H1 (cell line): ENCODE results near the gene SLC25A48. TPM values are rescaled to one million over a fixed set of nuclear protein-coding genes. Genes with fewer than 3 reads are reported as not detected.
A peak's percentile ranks its signal among the peaks of the same experiment; 100 is the strongest.

Source experiments
- CTCF ChIA-PET: fragments of 300-600 bp; sonication (Branson Sonifier 250); formaldehyde crosslinking; loops from one replicate; lab custom pipeline; 2021; ENCODE audit not compliant: partially characterized antibody; lab: Charles Lee
- POLR2A ChIA-PET: fragments of 300-600 bp; sonication (Branson Sonifier 250); formaldehyde crosslinking; loops from one replicate; lab custom pipeline; 2021; ENCODE audit warnings: inconsistent platforms; ENCODE audit not compliant: partially characterized antibody; lab: Charles Lee
- DNase-seq, 2 experiments: peaks; one replicate each; pipeline versions ENCODE4 v3.0.0 to v3.0.0-alpha.2; 2010 to 2022; ENCODE audit warnings: low spot score in 2 of 2, low read depth in 1 of 2, mixed read lengths in 1 of 2
- FAIRE-seq: peaks from 2 replicates; lab custom pipeline; 2011; peaks lifted over from hg19 to GRCh38; lab: Jason Lieb, UNC
- H2AFZ ChIP-seq: 2 replicates; pipeline ENCODE4 v1.8.1; 2012; ENCODE audit warnings: low read length, inconsistent platforms
- H2AK5ac ChIP-seq: 2 replicates; pipeline ENCODE4 v1.6.1; 2013; ENCODE audit warnings: low read depth, low read length
- H2BK120ac ChIP-seq: replicated peaks from 2 replicates; pipeline ENCODE3; 2013; ENCODE audit warnings: low read depth, low read length, inconsistent platforms
- H2BK12ac ChIP-seq: 2 replicates; pipeline ENCODE4 v1.6.1; 2013; ENCODE audit warnings: low read depth, low read length
- H2BK15ac ChIP-seq: 2 replicates; pipeline ENCODE4 v1.6.1; 2013; ENCODE audit warnings: low read length
- H2BK20ac ChIP-seq: 2 replicates; pipeline ENCODE4 v1.6.1; 2013; ENCODE audit warnings: low read length
- H2BK5ac ChIP-seq: 2 replicates; pipeline ENCODE4 v1.6.1; 2013; ENCODE audit warnings: low read depth, low read length
- H3K14ac ChIP-seq: 2 replicates; pipeline ENCODE4 v1.6.1; 2013; ENCODE audit warnings: inconsistent platforms; ENCODE audit not compliant: insufficient read length
- H3K18ac ChIP-seq: 2 replicates; pipeline ENCODE4 v1.6.1; 2013; ENCODE audit warnings: low read length; ENCODE audit errors: extremely low read depth
- H3K23ac ChIP-seq: 2 replicates; pipeline ENCODE4 v1.6.1; 2013; ENCODE audit warnings: inconsistent platforms; ENCODE audit not compliant: insufficient read length
- H3K23me2 ChIP-seq: 2 replicates; pipeline ENCODE4 v1.6.1; 2013; ENCODE audit warnings: low read depth, low read length
- H3K27ac ChIP-seq: 2 replicates; pipeline ENCODE4 v1.6.1; 2011; ENCODE audit warnings: low read depth, low read length, inconsistent platforms
- H3K27me3 ChIP-seq, 4 experiments: replicated peaks in 1 of 4; 1 replicate in 1 of 4; 2 replicates in 3 of 4; pipeline versions ENCODE4 v1.6.1 to v1.8.1; 2011 to 2013; ENCODE audit warnings: low read length in 3 of 4, mild to moderate bottlenecking in 3 of 4, inconsistent platforms in 2 of 4, mixed read lengths in 2 of 4, moderate library complexity in 1 of 4; ENCODE audit not compliant: control insufficient read depth in 3 of 4, insufficient read depth in 3 of 4; ENCODE audit errors: extremely low read depth in 1 of 4
- H3K36me3 ChIP-seq, 4 experiments: 2 replicates each; pipeline versions ENCODE4 v1.6.1 to v1.8.1; 2011 to 2013; ENCODE audit warnings: mild to moderate bottlenecking in 4 of 4, low read length in 3 of 4, moderate library complexity in 2 of 4, control low read depth in 1 of 4, inconsistent platforms in 1 of 4; ENCODE audit not compliant: insufficient read depth in 4 of 4, control insufficient read depth in 2 of 4
- H3K4ac ChIP-seq: replicated peaks from 2 replicates; pipeline ENCODE3; 2013; ENCODE audit warnings: low read length, low read depth, mixed read lengths, inconsistent platforms; ENCODE audit not compliant: insufficient read length
- H3K4me1 ChIP-seq, 4 experiments: replicated peaks in 1 of 4; 1 replicate in 1 of 4; 2 replicates in 3 of 4; pipeline versions ENCODE4 v1.6.1 to v1.8.1; 2011 to 2013; ENCODE audit warnings: low read length in 3 of 4, inconsistent platforms in 2 of 4, mixed read lengths in 1 of 4; ENCODE audit not compliant: insufficient read depth in 4 of 4, control insufficient read depth in 3 of 4
- H3K4me2 ChIP-seq, 2 experiments: 2 replicates each; pipeline versions ENCODE4 v1.6.1 to v1.8.1; 2011 to 2013; ENCODE audit warnings: low read depth in 2 of 2, low read length in 2 of 2, control low read depth in 1 of 2, inconsistent platforms in 1 of 2, mild to moderate bottlenecking in 1 of 2; ENCODE audit not compliant: insufficient read depth in 1 of 2
- H3K4me3 ChIP-seq, 4 experiments: fragments of 200-600, 300-600 bp in 1 of 4; sonication (generic), shearing (Covaris generic), sonication (Bioruptor Twin) in 1 of 4; 2 replicates each; pipeline versions ENCODE4 v1.5.1 to v1.8.1; 2011 to 2016; ENCODE audit warnings: low read length in 4 of 4, low read depth in 3 of 4, control low read depth in 2 of 4, inconsistent platforms in 2 of 4, mild to moderate bottlenecking in 2 of 4, mixed read lengths in 1 of 4, moderate library complexity in 1 of 4; ENCODE audit not compliant: insufficient read depth in 2 of 4; ENCODE audit errors: extremely low read depth in 1 of 4
- H3K56ac ChIP-seq: replicated peaks from 2 replicates; pipeline ENCODE3; 2013; ENCODE audit warnings: low read depth, mild to moderate bottlenecking, mixed read lengths, low read length, inconsistent platforms; ENCODE audit not compliant: insufficient read length
- H3K79me1 ChIP-seq: 2 replicates; pipeline ENCODE4 v1.6.1; 2013; ENCODE audit warnings: low read depth, low read length, control low read depth
- H3K79me2 ChIP-seq, 2 experiments: 2 replicates each; pipeline versions ENCODE4 v1.6.1 to v1.8.1; 2012 to 2013; ENCODE audit warnings: low read length in 2 of 2, mild to moderate bottlenecking in 2 of 2, inconsistent platforms in 1 of 2; ENCODE audit not compliant: insufficient read depth in 2 of 2, control insufficient read depth in 1 of 2
- H3K9ac ChIP-seq, 4 experiments: replicated peaks in 1 of 4; 1 replicate in 1 of 4; 2 replicates in 3 of 4; pipeline versions ENCODE4 v1.6.1 to v1.8.1; 2011 to 2013; ENCODE audit warnings: low read depth in 3 of 4, low read length in 3 of 4, control low read depth in 2 of 4, mild to moderate bottlenecking in 2 of 4, moderate library complexity in 2 of 4, inconsistent platforms in 1 of 4; ENCODE audit errors: extremely low read depth in 1 of 4
- H3K9me3 ChIP-seq, 2 experiments: 2 replicates each; pipeline versions ENCODE4 v1.6.1 to v1.8.1; 2012 to 2013; ENCODE audit warnings: mild to moderate bottlenecking in 2 of 2, moderate library complexity in 2 of 2, control low read depth in 1 of 2, inconsistent platforms in 1 of 2, low read depth in 1 of 2, low read length in 1 of 2, mixed read lengths in 1 of 2; ENCODE audit not compliant: insufficient read depth in 2 of 2
- H4K20me1 ChIP-seq, 2 experiments: replicated peaks in 1 of 2; 2 replicates each; pipeline versions ENCODE3 to v1.8.1; 2011 to 2013; ENCODE audit warnings: inconsistent platforms in 2 of 2, low read length in 2 of 2, mild to moderate bottlenecking in 1 of 2; ENCODE audit not compliant: insufficient read depth in 2 of 2, control insufficient read depth in 1 of 2
- H4K5ac ChIP-seq: 2 replicates; pipeline ENCODE4 v1.6.1; 2013; ENCODE audit warnings: low read length, low read depth, mixed read lengths, inconsistent platforms; ENCODE audit not compliant: insufficient read length
- H4K8ac ChIP-seq: 2 replicates; pipeline ENCODE4 v1.8.0; 2013; ENCODE audit warnings: mild to moderate bottlenecking, moderate library complexity, low read length, inconsistent platforms; ENCODE audit not compliant: insufficient read depth; ENCODE audit errors: extremely low read depth
- H4K91ac ChIP-seq: replicated peaks from 2 replicates; pipeline ENCODE3; 2013; ENCODE audit warnings: low read length, mixed read lengths, inconsistent platforms; ENCODE audit not compliant: insufficient read length
- EP300 ChIP-seq, 2 experiments: IDR thresholded peaks; 1 replicate in 1 of 2; 2 replicates in 1 of 2; pipeline ENCODE4 v1.6.1; 2011 to 2012; ENCODE audit warnings: low read depth in 2 of 2, low read length in 2 of 2, mild to moderate bottlenecking in 2 of 2, borderline replicate concordance in 1 of 2, inconsistent platforms in 1 of 2, moderate library complexity in 1 of 2
- KDM5A ChIP-seq: fragments of 200-600 bp; IDR thresholded peaks from 2 replicates; pipeline ENCODE4 v1.7.1; 2012; ENCODE audit warnings: mild to moderate bottlenecking, low read length, inconsistent platforms, mixed read lengths
- RAD21 ChIP-seq, 2 experiments: IDR thresholded peaks in 1 of 2; conservative IDR thresholded peaks in 1 of 2; 2 replicates each; pipeline ENCODE4 v1.6.1; 2011; ENCODE audit warnings: low read depth in 2 of 2, low read length in 2 of 2, improper control_type of control experiment in 1 of 2, inconsistent platforms in 1 of 2, mild to moderate bottlenecking in 1 of 2, moderate library complexity in 1 of 2
- WGBS, 2 experiments: shearing (Covaris generic) in 1 of 2; methylation state at CpG; one replicate each; pipeline versions ENCODE4 v1.1.6 to v1.1.7; 2013 to 2015; ENCODE audit warnings: low lambda C conversion rate in 2 of 2, mixed read lengths in 2 of 2, inconsistent platforms in 1 of 2, low coverage in 1 of 2, missing lambda C conversion rate in 1 of 2; ENCODE audit not compliant: insufficient replicate concordance in 2 of 2, insufficient coverage in 1 of 2, insufficient read length in 1 of 2; ENCODE audit errors: extremely low coverage in 1 of 2, missing lambda C conversion rate in 1 of 2; 5-methylcytosine and 5-hydroxymethylcytosine counted together
- polyA plus RNA-seq, 7 experiments: library from polyadenylated mRNA; depleted of rRNA in 3 of 7; stranded (reverse) in 5 of 7; unstranded in 2 of 7; fragments of >200 nt in 5 of 7; fragments of 200-250 nt in 2 of 7; gene quantifications; 1 replicate in 5 of 7; 2 replicates in 1 of 7; 4 replicates in 1 of 7; pipeline versions ENCODE4 v1.2.1 to v1.2.3, GENCODE V29; 2011 to 2013; ENCODE audit warnings: missing spikeins in 2 of 7, mixed read lengths in 2 of 7
- total RNA-seq: library from RNA; stranded (reverse); fragmentation: NEBNext Ultra II Directional; extraction: Animal tissue kit (Norgen Biotek cat#: 25700); gene quantifications from 2 replicates; pipeline ENCODE4 v1.2.1, GENCODE V29; 2021
- TF ChIP-seq, protein P1 (sequence below), 3 experiments: IDR thresholded peaks; 1 replicate in 2 of 3; 2 replicates in 1 of 3; pipeline versions ENCODE4 v1.5.1 to v1.6.1; 2011; ENCODE audit warnings: low read length in 3 of 3, mild to moderate bottlenecking in 3 of 3, inconsistent platforms in 2 of 3, low read depth in 1 of 3, moderate library complexity in 1 of 3; ENCODE audit not compliant: insufficient read depth in 1 of 3; ENCODE audit errors: control extremely low read depth in 1 of 3

SLC25A48 gene
- total and polyA plus RNA-seq, 2 of the 8 experiments (the other 6 are each of a cell fraction or from before 2014, with no cell fraction given): 1.3 to 1.8 TPM

DNA sequence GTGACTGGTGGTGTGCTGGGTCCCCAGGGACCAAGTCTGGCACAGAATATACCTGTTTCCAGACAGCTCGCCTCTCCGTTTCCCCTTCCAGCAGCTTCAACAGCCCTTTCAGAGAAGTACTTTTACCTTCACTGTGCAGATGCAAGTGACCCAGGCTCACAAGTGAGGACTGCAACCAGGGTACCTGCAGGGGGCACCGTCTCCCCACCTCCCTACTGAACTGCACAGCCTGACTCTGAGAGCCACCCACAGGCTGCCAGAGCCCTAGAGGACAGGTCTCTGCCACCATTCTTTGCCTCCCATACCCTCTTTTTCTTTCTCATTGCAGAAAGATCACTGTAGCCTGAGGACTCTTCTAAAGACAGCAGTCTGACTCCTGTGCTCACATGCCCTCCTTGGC, 45.8 kb downstream of the SLC25A48 start:
- no peaks in the 10 kb centered on the region for H3K79me1 ChIP-seq
- no peak overlapping the region for H3K4ac ChIP-seq
- no peak overlapping the region for H3K23ac ChIP-seq
- ChIA-PET CTCF (interaction anchor here (0.6 to 5.3 kb wide), 16 partner anchors 8 to 401 kb away, joined by 3 to 37 read pairs (median 4); no protein-coding TSS in a partner anchor), POLR2A (no interaction called here)
- WGBS, 2 experiments: 53% methylated on average over 3 of the region's 3 CpGs; no CpG with 5 or more reads in 1 of the 2 experiments
- H3K9ac ChIP-seq: no peak overlapping the region
- no peaks in the 10 kb centered on the region for H3K27me3 ChIP-seq
- H2AK5ac ChIP-seq: no peak overlapping the region
- no peak overlapping the region for H4K8ac ChIP-seq
- H4K20me1 ChIP-seq: no peaks in the 10 kb centered on the region
- FAIRE-seq (no peak), DNase-seq (peak; percentile 38 to 74)
- H3K14ac ChIP-seq: no peak overlapping the region
- H4K91ac ChIP-seq: no peak overlapping the region
- no peaks in the 10 kb centered on the region; the same call in 1 of the 2 replicates for H3K23me2 ChIP-seq
- H3K4me2 ChIP-seq: no peak overlapping the region; a peak in 2 of 4 replicates
- H2BK15ac ChIP-seq: no peak overlapping the region; the same call in 1 of the 2 replicates
- H4K5ac ChIP-seq: no peak overlapping the region
- H2BK5ac ChIP-seq: no peak overlapping the region
- no peaks in the 10 kb centered on the region for H3K79me2 ChIP-seq
- no peak overlapping the region for H3K18ac ChIP-seq
- H2BK12ac ChIP-seq: no peak overlapping the region
- no peak overlapping the region for H3K4me3 ChIP-seq
- H2BK20ac ChIP-seq: no peak overlapping the region
- H3K4me1 ChIP-seq: peaks cover 3 to 5% (median 4%) of the 10 kb centered on the region in 4 experiments; a peak in 6 of 7 replicates
- no peak overlapping the region for H3K56ac ChIP-seq
- H3K9me3 ChIP-seq: no peaks in the 10 kb centered on the region
- no peaks in the 10 kb centered on the region for H3K36me3 ChIP-seq
- no peak overlapping the region for H3K27ac ChIP-seq
- no peak overlapping the region for H2AFZ ChIP-seq
- H2BK120ac ChIP-seq: no peak overlapping the region
- TF ChIP-seq KDM5A (no peak), RAD21 (IDR thresholded peaks at IDR 0.05 in 1 of 2, conservative IDR thresholded peaks at IDR 0.05 in 1 of 2; ENCODE audit: low read depth in 2 of 2, low read length in 2 of 2) (peak; percentile 68 to 70), EP300 (IDR thresholded peaks at IDR 0.05; ENCODE audit: borderline replicate concordance in 1 of 2, low read depth in 2 of 2, low read length in 2 of 2) (no peak)
- TF ChIP-seq, protein P1, sequence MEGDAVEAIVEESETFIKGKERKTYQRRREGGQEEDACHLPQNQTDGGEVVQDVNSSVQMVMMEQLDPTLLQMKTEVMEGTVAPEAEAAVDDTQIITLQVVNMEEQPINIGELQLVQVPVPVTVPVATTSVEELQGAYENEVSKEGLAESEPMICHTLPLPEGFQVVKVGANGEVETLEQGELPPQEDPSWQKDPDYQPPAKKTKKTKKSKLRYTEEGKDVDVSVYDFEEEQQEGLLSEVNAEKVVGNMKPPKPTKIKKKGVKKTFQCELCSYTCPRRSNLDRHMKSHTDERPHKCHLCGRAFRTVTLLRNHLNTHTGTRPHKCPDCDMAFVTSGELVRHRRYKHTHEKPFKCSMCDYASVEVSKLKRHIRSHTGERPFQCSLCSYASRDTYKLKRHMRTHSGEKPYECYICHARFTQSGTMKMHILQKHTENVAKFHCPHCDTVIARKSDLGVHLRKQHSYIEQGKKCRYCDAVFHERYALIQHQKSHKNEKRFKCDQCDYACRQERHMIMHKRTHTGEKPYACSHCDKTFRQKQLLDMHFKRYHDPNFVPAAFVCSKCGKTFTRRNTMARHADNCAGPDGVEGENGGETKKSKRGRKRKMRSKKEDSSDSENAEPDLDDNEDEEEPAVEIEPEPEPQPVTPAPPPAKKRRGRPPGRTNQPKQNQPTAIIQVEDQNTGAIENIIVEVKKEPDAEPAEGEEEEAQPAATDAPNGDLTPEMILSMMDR (IDR thresholded peaks at IDR 0.05; ENCODE audit: control extremely low read depth in 1 of 3, insufficient read depth in 1 of 3, low read depth in 1 of 3, low read length in 3 of 3): peak; percentile 76 to 84 (median 80)
